ENCODE measurements around the gene HMOX2. TPM values are rescaled to one million over a fixed set of nuclear protein-coding genes. Genes with fewer than 3 reads are reported as not detected.

Gene HMOX2
- total RNA-seq, 1 donor: 57.9 TPM

DNA sequence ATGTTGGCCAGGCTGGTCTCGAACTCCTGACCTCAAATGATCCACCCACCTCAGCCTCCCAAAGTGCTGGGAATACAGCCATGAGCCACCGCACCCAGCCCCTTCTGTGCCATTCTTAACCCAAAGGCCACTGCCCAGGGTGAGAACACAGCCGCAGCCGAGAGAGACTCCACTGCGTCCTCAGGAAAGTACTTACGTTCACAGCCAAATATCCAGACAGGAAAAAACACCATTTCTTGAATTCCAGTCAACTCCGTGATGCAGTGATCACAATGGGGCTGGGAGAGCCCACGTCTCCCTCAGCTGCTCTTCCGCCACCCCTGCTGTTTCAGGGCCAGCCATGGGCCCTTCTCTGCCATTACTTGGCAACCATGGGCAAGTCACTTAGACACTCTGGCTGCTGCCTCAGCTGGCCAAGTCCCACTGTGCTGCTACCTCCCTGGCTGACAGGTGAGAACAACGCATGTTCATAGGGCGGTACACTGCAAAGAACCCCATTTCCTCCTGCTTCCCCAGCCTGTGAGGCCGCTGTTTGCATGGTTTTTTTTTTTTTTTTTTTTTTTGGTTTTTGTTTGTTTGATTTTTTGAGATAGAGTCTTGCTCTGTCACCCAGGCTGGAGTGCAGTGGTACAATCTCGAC lies 58.1 kb downstream of the HMOX2 start:
- TF ChIP-seq, protein P1, sequence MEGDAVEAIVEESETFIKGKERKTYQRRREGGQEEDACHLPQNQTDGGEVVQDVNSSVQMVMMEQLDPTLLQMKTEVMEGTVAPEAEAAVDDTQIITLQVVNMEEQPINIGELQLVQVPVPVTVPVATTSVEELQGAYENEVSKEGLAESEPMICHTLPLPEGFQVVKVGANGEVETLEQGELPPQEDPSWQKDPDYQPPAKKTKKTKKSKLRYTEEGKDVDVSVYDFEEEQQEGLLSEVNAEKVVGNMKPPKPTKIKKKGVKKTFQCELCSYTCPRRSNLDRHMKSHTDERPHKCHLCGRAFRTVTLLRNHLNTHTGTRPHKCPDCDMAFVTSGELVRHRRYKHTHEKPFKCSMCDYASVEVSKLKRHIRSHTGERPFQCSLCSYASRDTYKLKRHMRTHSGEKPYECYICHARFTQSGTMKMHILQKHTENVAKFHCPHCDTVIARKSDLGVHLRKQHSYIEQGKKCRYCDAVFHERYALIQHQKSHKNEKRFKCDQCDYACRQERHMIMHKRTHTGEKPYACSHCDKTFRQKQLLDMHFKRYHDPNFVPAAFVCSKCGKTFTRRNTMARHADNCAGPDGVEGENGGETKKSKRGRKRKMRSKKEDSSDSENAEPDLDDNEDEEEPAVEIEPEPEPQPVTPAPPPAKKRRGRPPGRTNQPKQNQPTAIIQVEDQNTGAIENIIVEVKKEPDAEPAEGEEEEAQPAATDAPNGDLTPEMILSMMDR (IDR thresholded peaks at IDR 0.05; ENCODE audit: insufficient read depth, low read depth, low read length): no peak
- DNase-seq (ENCODE audit: low read depth): no peak
- no peak overlapping the region for H3K4me3 ChIP-seq (ENCODE audit: low read depth, low read length)

DNA sequence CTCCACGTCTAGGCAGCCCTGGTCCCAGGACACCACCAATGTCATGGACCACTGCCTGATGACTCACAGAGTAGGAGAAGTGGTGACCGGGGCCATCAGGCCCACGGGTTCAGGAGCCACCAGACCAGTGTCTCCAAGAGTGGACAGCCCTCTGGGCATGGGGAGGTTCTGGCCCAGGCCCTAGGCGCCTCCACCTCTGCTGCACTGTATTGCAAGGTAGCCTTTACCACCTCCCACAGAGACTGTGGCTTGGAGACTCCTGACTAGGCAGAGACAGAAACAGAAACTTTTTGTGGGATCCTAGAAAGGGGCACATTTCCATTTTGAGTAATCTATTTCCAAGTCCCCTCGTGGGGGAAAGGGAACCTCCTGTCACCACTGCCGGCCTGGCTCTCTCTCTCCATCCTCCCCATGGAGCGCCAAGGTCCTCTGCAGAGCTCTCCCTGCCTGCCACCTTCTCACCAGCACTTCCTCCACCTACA lies 59.5 kb downstream of the HMOX2 start:
- no peak for DNase-seq (ENCODE audit: low read depth)
- TF ChIP-seq, protein P1 (IDR thresholded peaks at IDR 0.05; ENCODE audit: insufficient read depth, low read depth, low read length): no peak
- H3K4me3 ChIP-seq (ENCODE audit: low read depth, low read length): no peak overlapping the region

DNA sequence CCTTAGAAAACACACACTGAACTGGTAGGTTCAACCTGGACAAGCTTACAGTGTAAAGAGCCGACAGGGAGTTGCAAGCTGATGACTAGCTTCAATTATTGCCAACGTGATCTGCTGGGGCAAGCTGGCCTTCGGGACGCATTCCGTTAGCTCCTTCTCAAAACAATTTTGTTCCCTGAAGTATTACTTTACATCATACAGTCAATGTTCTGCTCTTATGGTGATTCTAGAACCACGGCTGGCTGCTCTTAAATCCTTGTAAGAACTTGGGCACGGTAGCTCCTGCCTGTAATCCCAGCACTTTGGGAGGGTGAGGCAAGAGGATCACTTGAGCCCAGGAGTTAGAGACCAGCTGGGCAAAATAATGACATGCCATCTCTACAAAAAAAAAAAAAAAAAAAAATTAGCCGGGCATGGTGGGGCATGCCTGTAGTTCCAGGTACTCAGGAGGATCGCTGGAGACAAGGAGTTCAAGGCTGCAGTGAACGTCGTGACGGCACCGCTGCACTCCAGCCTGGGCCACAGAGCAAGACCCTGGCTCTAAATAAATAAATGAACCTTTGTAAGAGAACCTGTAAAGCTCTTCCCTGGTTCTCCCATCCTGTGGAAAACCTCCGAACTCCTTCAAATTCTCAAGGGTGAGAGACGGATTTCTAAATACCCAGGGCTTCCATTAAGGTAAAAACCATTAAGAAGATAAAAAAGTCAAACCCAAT lies 60.4 kb downstream of the HMOX2 start:
- TF ChIP-seq, protein P1 (IDR thresholded peaks at IDR 0.05; ENCODE audit: insufficient read depth, low read depth, low read length): no peak
- no peak overlapping the region for H3K4me3 ChIP-seq (ENCODE audit: low read depth, low read length)
- DNase-seq (ENCODE audit: low read depth): no peak

DNA sequence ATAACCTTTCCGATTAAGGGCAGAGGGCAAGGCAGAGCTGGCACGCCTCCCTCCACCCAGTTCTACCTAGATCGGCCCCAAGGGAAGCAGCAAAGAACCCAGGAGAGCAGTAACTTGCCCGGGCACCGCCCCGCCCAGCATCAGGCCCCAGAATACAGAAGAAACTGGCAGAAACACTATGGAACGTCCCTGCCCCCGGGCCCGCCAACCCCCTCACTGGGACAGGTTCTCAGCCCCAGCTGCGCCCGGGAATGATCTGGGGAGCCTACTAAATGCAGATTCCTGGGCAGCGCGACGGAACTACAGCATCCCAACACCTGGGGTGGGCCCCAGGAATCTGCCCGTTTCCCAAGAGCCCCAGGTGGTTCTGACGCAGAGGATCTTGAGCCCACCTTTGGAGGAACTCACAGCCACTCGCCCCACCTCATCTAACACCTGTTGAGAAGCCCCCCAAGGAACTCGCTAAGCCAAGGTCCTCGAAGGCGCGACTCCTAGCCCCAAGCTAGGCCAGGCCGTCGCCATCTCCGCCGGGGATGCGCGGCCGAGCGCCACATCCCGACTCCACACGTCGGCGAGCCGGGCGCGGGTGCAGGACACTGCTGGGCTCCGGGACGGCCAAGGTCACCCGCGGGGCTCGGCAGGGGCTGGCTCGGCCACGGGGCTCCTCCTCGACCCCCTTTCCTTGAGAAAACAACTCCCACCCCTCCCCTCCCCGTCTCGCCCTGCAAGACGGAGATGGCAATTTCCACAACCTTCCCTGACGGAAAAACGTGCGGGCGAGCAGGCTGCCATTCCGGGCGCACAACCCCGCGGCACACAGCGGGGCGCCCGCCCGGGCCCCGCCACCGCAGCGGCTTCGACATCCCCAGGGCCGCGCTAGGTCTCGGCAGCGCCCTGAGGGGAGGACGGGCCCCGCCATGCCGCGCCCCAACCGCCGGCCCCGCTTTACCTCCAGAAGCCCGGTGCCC lies 61.5 kb downstream of the HMOX2 start:
- TF ChIP-seq, protein P1 (IDR thresholded peaks at IDR 0.05; ENCODE audit: insufficient read depth, low read depth, low read length): no peak
- peak; percentile 25 for DNase-seq (ENCODE audit: low read depth)
- H3K4me3 ChIP-seq (ENCODE audit: low read depth, low read length): peak overlapping the region; percentile 72

DNA sequence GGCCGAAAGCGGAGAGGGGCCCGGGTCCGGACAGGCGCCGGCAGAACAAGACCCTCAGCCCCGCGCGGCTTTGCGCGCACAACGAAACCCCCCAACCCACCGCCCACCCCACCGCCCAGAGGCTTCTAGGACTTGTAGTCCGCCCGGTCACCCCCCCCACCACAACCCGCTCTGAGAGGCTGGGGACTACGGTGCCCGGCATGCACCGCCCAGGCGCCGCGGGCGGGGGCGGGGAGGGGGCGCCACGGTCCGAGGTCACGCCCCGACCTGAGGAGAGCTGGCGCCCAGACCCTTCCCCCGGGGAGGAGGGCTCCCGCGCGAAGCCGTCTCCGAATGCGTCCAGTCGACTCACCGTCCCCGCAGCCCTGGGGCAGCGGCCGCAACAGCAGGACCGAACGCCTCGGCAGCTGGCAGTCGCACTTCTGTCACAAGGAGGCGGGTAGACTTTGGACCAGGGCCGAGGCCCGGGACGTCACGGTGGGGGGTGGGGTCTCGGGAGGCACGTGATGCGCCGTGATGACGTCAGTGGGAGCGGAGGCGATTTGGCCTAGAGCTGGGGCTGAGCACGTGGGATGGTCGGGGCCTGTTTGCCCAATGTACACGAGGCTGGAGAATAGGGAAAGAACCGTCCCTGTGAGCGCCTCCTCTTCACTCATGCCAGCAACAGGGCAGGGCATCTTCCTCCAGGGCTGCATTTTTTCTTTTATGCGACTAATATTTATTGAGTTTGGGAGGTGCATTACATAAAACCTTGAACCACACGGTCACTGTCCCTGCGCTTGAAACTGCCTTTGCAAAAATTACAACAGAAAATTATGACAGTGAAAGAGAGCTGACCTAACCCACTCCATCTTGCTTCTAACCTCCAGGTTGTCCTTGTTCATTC lies 62.4 kb downstream of the HMOX2 start, which contains the start of gene CDIP1:
TSS of gene CDIP1 (minus strand) at position 424 of the 886 bp plus-strand sequence. CDS start 24,643 bp downstream, outside the sequence.
- DNase-seq (ENCODE audit: low read depth): peak; percentile 97
- TF ChIP-seq, protein P1 (IDR thresholded peaks at IDR 0.05; ENCODE audit: insufficient read depth, low read depth, low read length): no peak
- peak within 1 kb of the TSS; percentile 72 for H3K4me3 ChIP-seq (ENCODE audit: low read depth, low read length)
